ENCODE data around the gene ANO9.

GRCh38 chr11:416051-416756, 25.6 kb downstream of the ANO9 start:
- TF ChIP-seq EZH2 (optimal IDR thresholded peaks at IDR 0.05; ENCODE audit: low read depth, low read length), result no peak
- no peak for TF ChIP-seq CTCF (IDR thresholded peaks at IDR 0.05; ENCODE audit: low read length)
- TF ChIP-seq EZH2phosphoT487 (IDR thresholded peaks at IDR 0.05; ENCODE audit: low read length), result no peak
